Measurements from ENCODE around the gene AGO1. TPM values are rescaled to one million over a fixed set of nuclear protein-coding genes. Genes with fewer than 3 reads are reported as not detected.

AGO1 gene
- total RNA-seq, 1 experiment from 2014 or later: 81.8 TPM

DNA sequence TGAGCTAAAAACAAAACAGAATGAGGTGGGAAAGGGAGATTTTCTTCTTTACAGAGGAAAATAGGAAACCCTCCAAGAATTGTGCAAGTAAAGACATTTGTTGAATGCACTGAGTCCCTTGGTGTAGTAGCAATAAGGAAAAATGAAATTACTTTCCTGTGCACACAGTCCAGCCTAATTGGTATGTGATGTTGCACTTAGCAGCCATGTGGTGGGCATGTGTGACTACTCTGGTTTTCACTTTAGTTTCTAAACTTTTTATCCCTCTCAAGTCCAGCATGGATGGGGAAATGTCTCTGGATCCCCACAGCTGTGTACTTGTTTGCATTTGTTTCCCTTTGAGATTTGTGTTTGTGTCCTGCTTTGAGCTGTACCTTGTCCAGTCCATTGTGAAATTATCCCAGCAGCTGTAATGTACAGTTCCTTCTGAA, 40.8 kb downstream of the AGO1 start:
- TF ChIP-seq MAX (CRISPR knock-in tag; IDR thresholded peaks at IDR 0.05) (no peak), SP1 (CRISPR knock-in tag; conservative IDR thresholded peaks at IDR 0.05) (no peak)
- TF ChIP-seq, protein P1, sequence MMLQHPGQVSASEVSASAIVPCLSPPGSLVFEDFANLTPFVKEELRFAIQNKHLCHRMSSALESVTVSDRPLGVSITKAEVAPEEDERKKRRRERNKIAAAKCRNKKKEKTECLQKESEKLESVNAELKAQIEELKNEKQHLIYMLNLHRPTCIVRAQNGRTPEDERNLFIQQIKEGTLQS (CRISPR knock-in tag; conservative IDR thresholded peaks at IDR 0.05): no peak
- Mint-ChIP-seq H3K4me3 (no peak overlapping the region), H3K4me1 (no peaks in the 10 kb centered on the region), H3K27ac (no peak overlapping the region), H3K36me3 (peaks cover 24% of the 10 kb centered on the region), H3K9me3 (no peaks in the 10 kb centered on the region), H3K27me3 (ENCODE audit: low read depth) (no peaks in the 10 kb centered on the region)
- ATAC-seq (no peak), DNase-seq (ENCODE audit: low spot score) (no peak)
- CTCF ChIA-PET: interaction anchor here (1.5 kb wide), 1 partner anchor 41 kb away, joined by 4 read pairs; the partner anchor contains the start of gene AGO1
- POLR2A ChIA-PET: no interaction called here

GRCh38 chr1:35924838-35925237, 41.8 kb downstream of the AGO1 start:
- Mint-ChIP-seq H3K4me3 (no peak overlapping the region), H3K27ac (no peak overlapping the region), H3K36me3 (peaks cover 15% of the 10 kb centered on the region), H3K4me1 (peaks cover 10% of the 10 kb centered on the region), H3K9me3 (no peaks in the 10 kb centered on the region), H3K27me3 (ENCODE audit: low read depth) (no peaks in the 10 kb centered on the region)
- ChIA-PET CTCF (no interaction called here), POLR2A (no interaction called here)
- DNase-seq (ENCODE audit: low spot score) (no peak), ATAC-seq (no peak)
- TF ChIP-seq, protein P2, sequence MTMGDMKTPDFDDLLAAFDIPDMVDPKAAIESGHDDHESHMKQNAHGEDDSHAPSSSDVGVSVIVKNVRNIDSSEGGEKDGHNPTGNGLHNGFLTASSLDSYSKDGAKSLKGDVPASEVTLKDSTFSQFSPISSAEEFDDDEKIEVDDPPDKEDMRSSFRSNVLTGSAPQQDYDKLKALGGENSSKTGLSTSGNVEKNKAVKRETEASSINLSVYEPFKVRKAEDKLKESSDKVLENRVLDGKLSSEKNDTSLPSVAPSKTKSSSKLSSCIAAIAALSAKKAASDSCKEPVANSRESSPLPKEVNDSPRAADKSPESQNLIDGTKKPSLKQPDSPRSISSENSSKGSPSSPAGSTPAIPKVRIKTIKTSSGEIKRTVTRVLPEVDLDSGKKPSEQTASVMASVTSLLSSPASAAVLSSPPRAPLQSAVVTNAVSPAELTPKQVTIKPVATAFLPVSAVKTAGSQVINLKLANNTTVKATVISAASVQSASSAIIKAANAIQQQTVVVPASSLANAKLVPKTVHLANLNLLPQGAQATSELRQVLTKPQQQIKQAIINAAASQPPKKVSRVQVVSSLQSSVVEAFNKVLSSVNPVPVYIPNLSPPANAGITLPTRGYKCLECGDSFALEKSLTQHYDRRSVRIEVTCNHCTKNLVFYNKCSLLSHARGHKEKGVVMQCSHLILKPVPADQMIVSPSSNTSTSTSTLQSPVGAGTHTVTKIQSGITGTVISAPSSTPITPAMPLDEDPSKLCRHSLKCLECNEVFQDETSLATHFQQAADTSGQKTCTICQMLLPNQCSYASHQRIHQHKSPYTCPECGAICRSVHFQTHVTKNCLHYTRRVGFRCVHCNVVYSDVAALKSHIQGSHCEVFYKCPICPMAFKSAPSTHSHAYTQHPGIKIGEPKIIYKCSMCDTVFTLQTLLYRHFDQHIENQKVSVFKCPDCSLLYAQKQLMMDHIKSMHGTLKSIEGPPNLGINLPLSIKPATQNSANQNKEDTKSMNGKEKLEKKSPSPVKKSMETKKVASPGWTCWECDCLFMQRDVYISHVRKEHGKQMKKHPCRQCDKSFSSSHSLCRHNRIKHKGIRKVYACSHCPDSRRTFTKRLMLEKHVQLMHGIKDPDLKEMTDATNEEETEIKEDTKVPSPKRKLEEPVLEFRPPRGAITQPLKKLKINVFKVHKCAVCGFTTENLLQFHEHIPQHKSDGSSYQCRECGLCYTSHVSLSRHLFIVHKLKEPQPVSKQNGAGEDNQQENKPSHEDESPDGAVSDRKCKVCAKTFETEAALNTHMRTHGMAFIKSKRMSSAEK (CRISPR knock-in tag; IDR thresholded peaks at IDR 0.05; ENCODE audit: borderline replicate concordance): no peak
- TF ChIP-seq IRF2 (CRISPR knock-in tag; IDR thresholded peaks at IDR 0.05; ENCODE audit: borderline replicate concordance, low read depth): no peak
- TF ChIP-seq, protein P3, sequence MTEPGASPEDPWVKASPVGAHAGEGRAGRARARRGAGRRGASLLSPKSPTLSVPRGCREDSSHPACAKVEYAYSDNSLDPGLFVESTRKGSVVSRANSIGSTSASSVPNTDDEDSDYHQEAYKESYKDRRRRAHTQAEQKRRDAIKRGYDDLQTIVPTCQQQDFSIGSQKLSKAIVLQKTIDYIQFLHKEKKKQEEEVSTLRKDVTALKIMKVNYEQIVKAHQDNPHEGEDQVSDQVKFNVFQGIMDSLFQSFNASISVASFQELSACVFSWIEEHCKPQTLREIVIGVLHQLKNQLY (CRISPR knock-in tag; IDR thresholded peaks at IDR 0.05): no peak
- TF ChIP-seq ELF4 (CRISPR knock-in tag; IDR thresholded peaks at IDR 0.05; ENCODE audit: low read depth): no peak
- no peak for TF ChIP-seq ZNF263 (CRISPR knock-in tag; IDR thresholded peaks at IDR 0.05; ENCODE audit: low read depth)
- TF ChIP-seq SMAD4 (CRISPR knock-in tag; IDR thresholded peaks at IDR 0.05): no peak
- no peak for TF ChIP-seq HMGA2 (CRISPR knock-in tag; IDR thresholded peaks at IDR 0.05)
- TF ChIP-seq ZNF512 (CRISPR knock-in tag; IDR thresholded peaks at IDR 0.05; ENCODE audit: borderline replicate concordance): no peak
- TF ChIP-seq, protein P4, sequence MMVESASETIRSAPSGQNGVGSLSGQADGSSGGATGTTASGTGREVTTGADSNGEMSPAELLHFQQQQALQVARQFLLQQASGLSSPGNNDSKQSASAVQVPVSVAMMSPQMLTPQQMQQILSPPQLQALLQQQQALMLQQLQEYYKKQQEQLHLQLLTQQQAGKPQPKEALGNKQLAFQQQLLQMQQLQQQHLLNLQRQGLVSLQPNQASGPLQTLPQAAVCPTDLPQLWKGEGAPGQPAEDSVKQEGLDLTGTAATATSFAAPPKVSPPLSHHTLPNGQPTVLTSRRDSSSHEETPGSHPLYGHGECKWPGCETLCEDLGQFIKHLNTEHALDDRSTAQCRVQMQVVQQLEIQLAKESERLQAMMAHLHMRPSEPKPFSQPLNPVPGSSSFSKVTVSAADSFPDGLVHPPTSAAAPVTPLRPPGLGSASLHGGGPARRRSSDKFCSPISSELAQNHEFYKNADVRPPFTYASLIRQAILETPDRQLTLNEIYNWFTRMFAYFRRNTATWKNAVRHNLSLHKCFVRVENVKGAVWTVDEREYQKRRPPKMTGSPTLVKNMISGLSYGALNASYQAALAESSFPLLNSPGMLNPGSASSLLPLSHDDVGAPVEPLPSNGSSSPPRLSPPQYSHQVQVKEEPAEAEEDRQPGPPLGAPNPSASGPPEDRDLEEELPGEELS (CRISPR knock-in tag; IDR thresholded peaks at IDR 0.05): no peak
- no peak for TF ChIP-seq ETV6 (CRISPR knock-in tag; IDR thresholded peaks at IDR 0.05)
- no peak for TF ChIP-seq ZNF121 (CRISPR knock-in tag; IDR thresholded peaks at IDR 0.05)
- no peak for TF ChIP-seq TEAD4 (CRISPR knock-in tag; IDR thresholded peaks at IDR 0.05)
